Activated CD8-positive, alpha-beta T cell treated with anti-CD3 and anti-CD28 coated beads for 36 hours (primary cell): ENCODE data around the gene FAHD1. TPM values are rescaled to one million over a fixed set of nuclear protein-coding genes. Genes with fewer than 3 reads are reported as not detected.

Experiments
- ATAC-seq: fragments of 200-7000 bp; cut with Tn5 transposase; one replicate; pipeline ENCODE4 v1.10.0; 2021; ENCODE audit warnings: mild to moderate bottlenecking, moderate library complexity
- CTCF ChIA-PET: fragments of 350-600 bp; sonication (Branson Sonifier 250); formaldehyde crosslinking; loops from one replicate; lab custom pipeline; 2021; ENCODE audit warnings: antibody characterized with exemption; lab: Charles Lee
- POLR2A ChIA-PET: fragments of 350-600 bp; sonication (Branson Sonifier 250); formaldehyde crosslinking; loops from one replicate; lab custom pipeline; 2021; ENCODE audit warnings: antibody characterized with exemption; lab: Charles Lee
- DNase-seq: peaks from one replicate; pipeline ENCODE4 v3.0.0-alpha.2; 2020
- H3K27ac Mint-ChIP-seq: one replicate; pipeline ENCODE4 v1.8.0; 2021; ENCODE audit warnings: mild to moderate bottlenecking, mixed read lengths
- H3K27me3 Mint-ChIP-seq: one replicate; pipeline ENCODE4 v1.8.0; 2021; ENCODE audit warnings: mixed read lengths
- H3K36me3 Mint-ChIP-seq: one replicate; pipeline ENCODE4 v1.8.0; 2021; ENCODE audit warnings: low read depth, mixed read lengths
- H3K4me1 Mint-ChIP-seq: one replicate; pipeline ENCODE4 v1.8.0; 2021; ENCODE audit warnings: low read depth, mixed read lengths
- H3K4me3 Mint-ChIP-seq: one replicate; pipeline ENCODE4 v1.8.0; 2021; ENCODE audit warnings: mild to moderate bottlenecking, moderate library complexity, mixed read lengths
- H3K9me3 Mint-ChIP-seq: one replicate; pipeline ENCODE4 v1.8.0; 2021; ENCODE audit warnings: mixed read lengths
- CTCF ChIP-seq: fragments of 200-600 bp; IDR thresholded peaks from one replicate; pipeline ENCODE4 v1.8.0; 2022; ENCODE audit warnings: antibody characterized with exemption, mild to moderate bottlenecking
- intact Hi-C: fragments of 100-400 bp; cut with micrococcal nuclease; formaldehyde crosslinking; loops from one replicate; pipeline ENCODE4 v1.10.0; 2022
- total RNA-seq, 2 experiments: library from RNA; stranded (reverse); gene quantifications; one replicate each; pipeline ENCODE4 v1.2.3, GENCODE V29; 2021

FAHD1 gene
- total RNA-seq, 2 experiments from 2014 or later, result 14.2 to 17.8 TPM

GRCh38 chr16:1790261-1790610 lies 36.8 kb upstream of the FAHD1 start:
- DNase-seq, result no peak
- no peaks in the 10 kb centered on the region for H3K27me3 Mint-ChIP-seq
- ChIA-PET CTCF (no interaction called here), POLR2A (interaction anchor here (0.9 to 1.5 kb wide), 3 partner anchors 16 to 21 kb away, joined by 3 to 4 read pairs (median 3); no protein-coding TSS in a partner anchor)
- H3K4me1 Mint-ChIP-seq, result peaks cover 4% of the 10 kb centered on the region
- no peak overlapping the region for H3K4me3 Mint-ChIP-seq
- no peak for ATAC-seq
- TF ChIP-seq CTCF, result no peak
- no peaks in the 10 kb centered on the region for H3K9me3 Mint-ChIP-seq
- intact Hi-C loops, result no loop called here
- H3K27ac Mint-ChIP-seq, result no peak overlapping the region
- H3K36me3 Mint-ChIP-seq, result peaks cover 5% of the 10 kb centered on the region

DNA sequence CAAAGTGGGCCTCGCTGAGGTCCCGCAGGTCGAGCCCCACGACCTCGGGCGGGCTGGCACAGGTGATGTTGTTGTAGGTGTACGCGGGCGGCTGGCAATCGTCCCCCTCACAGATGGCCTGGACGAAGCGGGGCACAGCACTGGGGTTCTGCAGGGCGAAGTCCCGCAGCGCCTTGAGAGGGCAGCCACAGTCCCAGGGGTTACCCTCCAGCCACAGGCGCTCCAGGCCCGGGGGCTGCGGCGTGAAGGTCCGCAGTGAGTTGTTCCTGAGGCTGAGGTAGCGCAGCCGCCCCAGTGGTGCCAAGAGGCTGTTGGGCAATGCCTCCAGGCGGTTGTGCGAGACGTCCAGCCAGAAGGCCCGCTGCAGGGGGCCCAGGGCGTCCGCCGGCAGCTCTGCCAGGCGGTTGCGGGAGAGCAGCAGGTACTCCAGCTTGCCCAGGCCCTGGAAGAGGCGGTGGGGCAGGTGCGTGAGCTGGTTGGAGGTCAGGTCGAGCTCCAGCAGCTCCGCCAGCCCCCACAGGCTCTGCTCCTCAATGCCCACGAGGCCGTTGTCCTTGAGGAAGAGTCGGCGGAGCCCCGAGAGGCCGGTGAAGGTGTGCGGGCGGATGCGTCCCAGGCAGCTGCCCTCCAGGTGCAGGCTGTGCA lies 36.3 kb upstream of the FAHD1 start:
- CTCF ChIA-PET, result no interaction called here
- intact Hi-C loops, result no loop called here

DNA sequence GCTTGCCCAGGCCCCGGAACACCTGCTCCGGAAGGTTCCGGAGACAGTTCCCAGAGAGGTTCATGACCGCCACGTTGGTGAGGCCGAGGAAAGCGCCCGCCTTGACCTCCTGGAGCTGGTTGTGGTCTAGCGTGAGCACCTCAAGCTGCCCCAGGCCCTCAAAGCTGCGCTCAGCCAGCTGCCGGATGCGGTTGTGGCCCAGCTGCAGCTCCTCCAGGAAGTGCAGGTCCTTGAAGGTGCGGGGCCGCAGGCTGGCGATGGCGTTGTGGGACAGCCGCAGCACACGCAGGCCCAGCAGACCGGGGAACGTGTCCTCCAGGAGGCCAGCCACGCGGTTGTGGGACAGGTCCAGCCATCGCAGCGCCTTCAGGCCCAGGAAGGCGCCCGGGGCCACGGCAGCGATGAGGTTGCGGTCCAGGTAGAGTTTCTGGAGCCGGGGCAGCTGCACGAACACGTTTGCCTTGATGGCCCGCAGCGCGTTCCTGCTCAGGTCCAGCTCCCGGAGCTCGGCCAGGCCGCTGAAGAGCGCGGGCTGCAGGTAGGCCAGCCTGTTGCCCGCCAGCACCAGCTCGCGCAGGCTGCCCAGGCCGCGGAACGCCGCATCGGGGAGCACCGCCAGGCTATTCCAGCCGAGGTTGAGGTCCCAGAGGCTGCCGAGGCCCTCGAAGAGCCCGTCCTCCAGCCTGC lies 35.6 kb upstream of the FAHD1 start:
- no peaks in the 10 kb centered on the region for H3K4me1 Mint-ChIP-seq
- TF ChIP-seq CTCF, result no peak
- DNase-seq (no peak), ATAC-seq (no peak)
- CTCF ChIA-PET, result no interaction called here
- no peak overlapping the region for H3K4me3 Mint-ChIP-seq
- H3K27ac Mint-ChIP-seq, result no peak overlapping the region
- intact Hi-C loops, result no loop called here
- no peaks in the 10 kb centered on the region for H3K27me3 Mint-ChIP-seq
- no peaks in the 10 kb centered on the region for H3K9me3 Mint-ChIP-seq
- POLR2A ChIA-PET, result interaction anchor here (0.9 to 1.5 kb wide), 2 partner anchors 18 to 20 kb away, joined by 3 to 4 read pairs; no protein-coding TSS in a partner anchor
- H3K36me3 Mint-ChIP-seq, result peaks cover 5% of the 10 kb centered on the region

More for the DNA sequence above, 36.3 kb upstream of the FAHD1 start:
- DNase-seq (no peak), ATAC-seq (no peak)
- Mint-ChIP-seq H3K27ac (no peak overlapping the region), H3K4me1 (peaks cover under 1% of the 10 kb centered on the region), H3K36me3 (peaks cover 5% of the 10 kb centered on the region), H3K4me3 (no peak overlapping the region), H3K9me3 (no peaks in the 10 kb centered on the region), H3K27me3 (no peaks in the 10 kb centered on the region)
- POLR2A ChIA-PET, result interaction anchor here (0.9 to 1.5 kb wide), 2 partner anchors 17 to 20 kb away, joined by 3 to 4 read pairs; no protein-coding TSS in a partner anchor
- no peak for TF ChIP-seq CTCF

- H3K27me3 Mint-ChIP-seq, result no peaks in the 10 kb centered on the region
- ChIA-PET CTCF (no interaction called here), POLR2A (no interaction called here)
- no peak overlapping the region for H3K4me3 Mint-ChIP-seq
- H3K27ac Mint-ChIP-seq, result no peak overlapping the region
- H3K4me1 Mint-ChIP-seq, result no peaks in the 10 kb centered on the region
- TF ChIP-seq CTCF, result no peak
- DNase-seq, result no peak
- ATAC-seq, result no peak
- intact Hi-C loops, result no loop called here
- peaks cover 5% of the 10 kb centered on the region for H3K36me3 Mint-ChIP-seq
- peaks cover under 1% of the 10 kb centered on the region for H3K9me3 Mint-ChIP-seq
Measured at GRCh38 chr16:1791943-1792812, 34.8 kb upstream of the FAHD1 start.
